ENCODE results near the gene SRSF5.

DNA sequence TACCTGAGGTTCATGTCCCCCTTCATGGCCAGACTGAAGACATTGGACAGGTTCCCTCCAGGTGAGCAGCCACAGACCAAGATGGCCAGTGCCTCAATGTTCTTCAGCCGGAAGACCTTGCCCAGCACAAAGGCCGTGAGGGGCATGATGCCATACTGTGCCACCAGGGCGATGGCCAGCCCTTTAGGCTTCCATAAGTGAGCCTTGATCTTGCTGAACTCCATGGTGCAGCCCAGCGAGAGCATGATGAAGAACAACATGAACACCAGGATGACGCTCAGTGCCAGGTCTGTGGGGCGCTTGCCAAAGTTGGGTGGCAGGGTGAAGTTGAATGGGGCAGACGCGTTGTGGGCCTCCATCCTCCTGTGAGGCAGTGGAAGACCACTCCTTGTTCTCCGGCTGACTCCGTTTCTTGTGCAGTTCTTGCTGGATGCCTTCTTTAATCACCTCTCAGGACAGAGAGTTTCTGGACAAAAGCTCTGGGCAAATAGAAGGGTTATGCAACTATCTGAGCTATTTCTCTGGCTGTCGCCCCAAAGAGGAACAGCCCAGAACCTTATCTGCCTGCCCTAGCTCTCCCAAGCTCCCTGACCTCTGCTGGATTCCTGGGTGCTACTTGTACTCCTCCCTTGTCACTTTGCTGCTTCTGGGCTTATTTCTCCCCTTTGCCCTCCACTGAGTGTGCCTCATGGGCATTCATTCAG, 30.0 kb downstream of the SRSF5 start, which contains the start of gene SLC10A1:
- TF ChIP-seq, protein P1, sequence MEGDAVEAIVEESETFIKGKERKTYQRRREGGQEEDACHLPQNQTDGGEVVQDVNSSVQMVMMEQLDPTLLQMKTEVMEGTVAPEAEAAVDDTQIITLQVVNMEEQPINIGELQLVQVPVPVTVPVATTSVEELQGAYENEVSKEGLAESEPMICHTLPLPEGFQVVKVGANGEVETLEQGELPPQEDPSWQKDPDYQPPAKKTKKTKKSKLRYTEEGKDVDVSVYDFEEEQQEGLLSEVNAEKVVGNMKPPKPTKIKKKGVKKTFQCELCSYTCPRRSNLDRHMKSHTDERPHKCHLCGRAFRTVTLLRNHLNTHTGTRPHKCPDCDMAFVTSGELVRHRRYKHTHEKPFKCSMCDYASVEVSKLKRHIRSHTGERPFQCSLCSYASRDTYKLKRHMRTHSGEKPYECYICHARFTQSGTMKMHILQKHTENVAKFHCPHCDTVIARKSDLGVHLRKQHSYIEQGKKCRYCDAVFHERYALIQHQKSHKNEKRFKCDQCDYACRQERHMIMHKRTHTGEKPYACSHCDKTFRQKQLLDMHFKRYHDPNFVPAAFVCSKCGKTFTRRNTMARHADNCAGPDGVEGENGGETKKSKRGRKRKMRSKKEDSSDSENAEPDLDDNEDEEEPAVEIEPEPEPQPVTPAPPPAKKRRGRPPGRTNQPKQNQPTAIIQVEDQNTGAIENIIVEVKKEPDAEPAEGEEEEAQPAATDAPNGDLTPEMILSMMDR (conservative IDR thresholded peaks at IDR 0.05), result no peak
- no peak for TF ChIP-seq EZH2 (IDR thresholded peaks at IDR 0.05; ENCODE audit: low read depth)
